Hindlimb muscle (tissue), 1 donor: ENCODE data around the gene KCNK4. TPM values are rescaled to one million over a fixed set of nuclear protein-coding genes. Genes with fewer than 3 reads are reported as not detected.

Experiments used
- DNase-seq: peaks from one replicate; pipeline ENCODE4 v3.0.0-alpha.2; 2013
- polyA plus RNA-seq: library from polyadenylated mRNA; unstranded; fragments of 120-200 nt; gene quantifications from one replicate; pipeline ENCODE4 v1.2.1, GENCODE V29; 2013; ENCODE audit not compliant: insufficient read length

The KCNK4 gene
- polyA plus RNA-seq, 1 donor = not detected

DNA sequence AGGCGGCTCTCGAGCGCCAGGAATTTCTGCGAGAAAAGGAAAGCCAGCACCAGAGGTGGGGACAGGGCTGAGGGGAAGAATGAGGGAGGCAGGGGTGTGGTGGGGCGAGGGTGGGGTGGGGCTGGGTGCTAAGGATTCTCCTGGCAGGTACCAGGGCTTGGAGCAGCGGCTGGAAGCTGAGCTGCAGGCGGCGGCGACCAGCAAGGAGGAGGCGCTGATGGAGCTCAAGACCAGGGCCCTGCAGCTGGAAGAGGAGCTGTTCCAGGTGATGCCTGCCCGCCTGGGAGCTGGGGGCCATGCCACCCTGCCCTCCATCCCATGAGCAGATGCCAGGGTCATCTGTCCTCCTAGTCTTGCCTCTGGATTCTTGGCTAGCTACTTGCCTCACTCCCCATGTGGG, 58.3 kb downstream of the KCNK4 start:
- no peak for DNase-seq

Other genes starting within 250 kb of the KCNK4 start
- 77.9 TPM for gene MACROD1, start 125.2 kb upstream of the KCNK4 start, polyA plus RNA-seq
- gene STIP1, start 105.1 kb upstream of the KCNK4 start, polyA plus RNA-seq = 125 TPM
- gene FERMT3, start 84.6 kb upstream of the KCNK4 start, polyA plus RNA-seq = 11.1 TPM
- 81.4 TPM for gene TRPT1, start 65.1 kb upstream of the KCNK4 start, polyA plus RNA-seq
- 17.2 TPM for gene NUDT22, start 65.0 kb upstream of the KCNK4 start, polyA plus RNA-seq
- 66.2 TPM for gene DNAJC4, start 60.8 kb upstream of the KCNK4 start, polyA plus RNA-seq
- gene VEGFB, start 56.7 kb upstream of the KCNK4 start, polyA plus RNA-seq = 101 TPM
- 51.5 TPM for gene FKBP2, start 50.2 kb upstream of the KCNK4 start, polyA plus RNA-seq
- gene PPP1R14B, start 44.4 kb upstream of the KCNK4 start, polyA plus RNA-seq = 177 TPM
- 12.4 TPM for gene PLCB3, start 39.8 kb upstream of the KCNK4 start, polyA plus RNA-seq
- gene BAD, start 6.6 kb upstream of the KCNK4 start, polyA plus RNA-seq = 31.0 TPM
- 23.1 TPM for gene GPR137, start 5.5 kb upstream of the KCNK4 start, polyA plus RNA-seq
- not detected for gene CATSPERZ, start 9.1 kb downstream of the KCNK4 start, polyA plus RNA-seq
- gene ESRRA, start 14.2 kb downstream of the KCNK4 start, polyA plus RNA-seq = 34.0 TPM
- 179 TPM for gene TRMT112, start 26.3 kb downstream of the KCNK4 start, polyA plus RNA-seq
- gene PRDX5, start 26.8 kb downstream of the KCNK4 start, polyA plus RNA-seq = 129 TPM
- 4.5 TPM for gene CCDC88B, start 48.9 kb downstream of the KCNK4 start, polyA plus RNA-seq
- gene RPS6KA4, start 67.9 kb downstream of the KCNK4 start, polyA plus RNA-seq = 16.1 TPM